Stimulated activated CD4-positive, alpha-beta T cell treated with anti-CD3 and anti-CD28 coated beads, Interleukin-4, amount 100 ng/mL, for 1 hour (primary cell): ENCODE measurements around the gene TAOK3.
"Not testable (repeated sequence)": the region's sequence is repeated elsewhere in the genome, so short reads cannot be mapped to it uniquely, and the experiment has no call there.

Source experiments
- DNase-seq: peaks from one replicate; pipeline ENCODE4 v3.0.0-alpha.2; 2020

TAOK3 gene

DNA sequence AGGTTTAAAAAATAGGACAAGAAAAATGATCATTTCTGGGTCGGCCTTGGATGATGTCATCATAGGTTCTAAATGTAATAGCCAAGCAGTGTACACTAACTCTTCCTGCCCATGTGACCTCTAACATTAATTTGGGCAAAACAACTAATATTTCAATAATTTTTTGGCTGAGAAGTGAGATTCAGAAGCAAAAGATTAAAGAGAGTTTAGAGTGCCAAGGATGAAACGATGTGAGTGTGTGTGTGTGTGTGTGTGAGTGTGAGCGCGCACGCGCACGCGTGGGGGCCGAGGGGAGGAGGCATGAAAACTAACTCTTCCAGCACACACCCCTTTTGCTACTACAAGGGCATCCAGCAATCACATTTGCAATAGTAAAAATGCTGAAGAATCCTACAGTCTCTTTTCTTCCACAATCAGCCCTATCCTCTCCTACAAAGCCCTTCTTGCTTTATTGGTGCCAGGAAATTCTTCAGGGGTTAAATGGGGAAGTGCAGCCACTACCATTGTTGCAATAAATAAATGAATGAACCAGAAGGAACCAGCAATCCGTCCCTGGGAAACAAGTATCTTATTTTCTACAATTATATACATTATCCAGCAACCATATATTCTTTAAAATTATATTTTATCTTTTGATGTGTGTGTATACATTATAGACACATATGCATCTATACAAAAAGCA, 183.9 kb downstream of the TAOK3 start:
- DNase-seq, result no peak

DNA sequence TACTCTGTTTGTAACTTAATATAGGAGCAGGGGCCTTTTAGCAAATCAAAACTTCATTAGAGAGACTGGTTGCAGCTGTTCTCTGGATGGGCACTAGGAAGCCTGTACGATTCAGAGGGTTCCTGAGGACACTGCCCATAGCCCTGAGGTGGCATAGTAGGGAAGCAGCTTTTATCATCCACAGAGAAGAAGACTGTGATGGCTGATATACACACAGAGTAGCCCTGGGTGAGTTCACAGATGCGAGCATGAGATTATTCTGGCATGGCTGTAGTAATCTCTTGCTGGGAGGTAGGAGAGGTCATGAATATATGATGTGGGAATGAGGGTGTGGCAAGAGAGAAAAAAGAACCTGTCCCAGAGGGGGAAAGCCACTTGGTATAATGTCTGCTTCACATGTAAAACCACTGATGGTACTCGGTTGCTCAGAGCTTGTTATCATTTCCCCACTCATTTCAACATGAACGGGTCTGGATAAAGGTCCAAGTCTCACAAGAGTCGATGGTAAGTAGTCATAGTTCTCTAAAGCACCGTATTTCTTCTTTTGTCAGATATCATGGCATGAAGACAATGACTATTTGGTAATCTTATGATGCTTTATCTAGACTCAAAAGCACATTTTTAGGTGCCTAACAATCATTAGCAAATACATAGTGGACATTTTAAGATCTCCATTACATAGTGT, 184.8 kb downstream of the TAOK3 start:
- no peak for DNase-seq

DNA sequence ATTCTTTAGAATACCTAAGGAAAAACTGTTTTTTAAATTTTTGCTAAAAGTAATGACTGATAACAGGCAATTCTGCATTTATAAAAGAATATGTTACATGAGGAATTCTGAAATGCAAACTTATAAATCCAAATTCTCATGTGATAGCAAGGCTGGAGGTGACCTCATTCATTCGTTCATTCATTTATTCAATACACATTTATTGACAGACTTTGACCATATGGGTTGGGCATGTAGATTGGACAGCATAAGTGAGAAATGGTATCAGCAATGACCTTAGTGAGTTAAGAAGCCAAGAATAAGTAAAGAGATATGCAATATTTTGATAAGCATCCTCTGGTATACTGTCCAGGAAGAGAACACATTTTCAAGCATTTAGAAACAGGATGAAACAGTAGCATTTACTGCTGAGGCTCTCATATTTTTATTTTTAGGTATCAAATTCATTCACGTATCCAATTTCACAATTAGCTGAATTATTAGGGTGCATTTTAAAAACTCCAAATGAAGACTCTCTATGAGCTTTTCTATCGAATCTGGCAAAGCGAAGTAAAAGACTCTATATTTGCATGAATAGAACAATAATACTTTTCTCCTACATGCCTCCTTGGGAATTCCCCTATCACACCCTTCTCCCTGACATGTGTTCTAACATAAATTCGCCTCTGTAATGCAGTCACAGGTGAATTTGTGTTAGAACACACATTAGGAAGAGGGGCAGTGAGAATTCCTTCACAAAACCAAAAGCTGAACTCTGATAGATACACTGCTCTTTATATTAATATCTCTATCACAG, 186.9 kb downstream of the TAOK3 start:
- DNase-seq, result no peak

- DNase-seq, result no peak
Measured at GRCh38 chr12:118183711-118184110, 189.0 kb downstream of the TAOK3 start.

DNA sequence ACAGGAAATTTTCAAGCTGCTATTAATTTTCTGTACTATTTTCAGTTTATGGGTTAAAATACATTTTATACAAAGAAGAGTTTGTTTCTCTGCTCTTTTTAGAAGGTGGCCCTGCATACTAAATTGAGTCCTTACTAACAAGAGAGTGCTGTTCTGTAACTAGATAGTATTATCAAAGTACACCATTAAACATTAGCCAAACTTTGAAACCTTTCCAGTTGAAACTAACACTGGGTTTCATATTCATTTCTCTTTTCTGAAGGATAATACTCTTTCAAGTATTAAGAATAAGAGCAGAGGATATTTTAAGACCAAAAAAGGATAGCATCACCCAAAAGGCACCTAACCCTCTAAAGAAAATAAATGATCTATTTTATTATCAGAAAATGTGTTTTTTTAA, 189.6 kb downstream of the TAOK3 start:
- DNase-seq, result no peak

DNA sequence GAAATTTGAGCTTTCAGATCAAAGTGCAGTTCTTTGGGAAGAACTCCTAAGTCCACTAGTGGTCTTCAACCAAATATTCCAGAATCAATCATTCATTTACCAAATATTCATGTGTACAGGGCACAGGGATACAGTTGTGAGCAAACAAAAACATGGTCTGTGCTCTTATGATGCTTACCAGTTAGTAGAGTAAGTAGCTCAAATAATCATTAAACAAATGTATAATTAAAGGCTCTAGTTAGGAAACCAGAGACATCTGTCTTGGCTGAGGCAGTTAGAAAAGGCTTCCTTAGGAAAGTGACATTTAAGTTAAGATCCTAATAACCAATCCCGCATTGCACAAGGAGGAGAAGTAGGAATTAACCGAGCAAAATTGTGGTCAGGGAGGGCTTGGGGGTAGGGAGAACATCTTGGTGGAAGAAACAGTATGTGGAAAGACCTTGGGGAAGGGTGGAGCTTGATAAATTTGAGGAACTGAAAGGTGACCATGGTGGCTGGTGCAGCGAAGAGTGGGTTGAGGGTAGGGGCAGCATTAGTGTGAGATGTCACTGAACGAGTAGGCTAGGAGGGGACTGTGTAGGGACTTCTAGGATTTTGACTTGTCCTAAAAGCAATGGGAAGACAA, 196.8 kb downstream of the TAOK3 start:
- DNase-seq, result no peak

- DNase-seq, result no peak
Measured at GRCh38 chr12:118166946-118167345, 205.8 kb downstream of the TAOK3 start.

- no peak for DNase-seq
Measured at GRCh38 chr12:118164798-118165486, 207.8 kb downstream of the TAOK3 start.

GRCh38 chr12:118160536-118160935, 212.2 kb downstream of the TAOK3 start:
- DNase-seq, result no peak

- no peak for DNase-seq
Measured at GRCh38 chr12:118151755-118152154, 221.0 kb downstream of the TAOK3 start.

GRCh38 chr12:118150625-118151024, 222.1 kb downstream of the TAOK3 start:
- no peak for DNase-seq

DNA sequence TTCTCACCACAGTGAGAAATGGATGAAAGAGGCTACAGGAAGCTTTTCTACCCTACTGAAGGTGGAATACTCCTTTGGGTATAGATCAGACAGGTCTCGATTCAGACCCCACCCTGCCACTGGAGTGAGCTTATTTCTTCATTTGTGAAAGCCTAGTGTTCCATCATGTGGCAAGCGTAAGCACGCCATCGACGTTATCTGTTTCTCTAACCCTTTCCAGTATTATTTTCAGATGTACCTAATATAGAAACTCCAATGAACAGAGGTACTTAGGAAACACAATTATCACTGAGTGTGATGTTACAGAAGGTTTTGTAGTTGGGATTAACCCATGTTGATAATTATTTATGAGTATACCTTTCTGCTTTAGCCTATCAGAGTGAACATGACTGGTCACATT, 224.4 kb downstream of the TAOK3 start:
- DNase-seq, result no peak

GRCh38 chr12:118145798-118146156, 226.9 kb downstream of the TAOK3 start:
- DNase-seq, result no peak

DNA sequence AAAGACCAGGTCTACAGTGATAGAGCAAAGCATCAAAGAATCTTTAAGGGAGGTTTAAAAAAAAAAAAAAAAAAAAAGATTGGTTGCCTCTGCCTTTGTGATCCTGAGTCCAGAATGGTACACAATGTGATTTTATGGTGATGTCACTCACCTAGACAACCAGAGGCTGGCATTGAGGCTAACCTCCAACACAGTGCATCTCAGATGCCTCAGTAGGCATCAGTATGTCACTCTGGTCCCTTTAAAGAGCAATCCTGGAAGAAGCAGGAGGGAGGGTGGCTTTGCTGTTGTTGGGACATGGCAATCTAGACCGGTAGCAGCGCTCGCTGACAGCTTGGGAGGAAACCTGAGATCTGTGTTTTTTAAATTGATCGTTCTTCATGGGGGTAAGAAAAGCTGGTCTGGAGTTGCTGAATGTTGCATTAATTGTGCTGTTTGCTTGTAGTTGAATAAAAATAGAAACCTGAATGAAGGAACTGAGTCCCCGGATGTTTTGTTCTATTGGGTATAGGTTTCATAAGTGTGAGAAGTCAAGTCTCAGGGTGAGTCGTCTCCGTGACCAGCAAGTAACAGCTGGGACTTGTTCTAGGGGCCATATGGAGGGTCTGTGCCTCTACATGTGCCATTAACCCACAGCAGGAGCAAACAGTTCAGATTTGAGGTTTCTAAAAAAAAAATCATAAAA, 227.5 kb downstream of the TAOK3 start:
- DNase-seq, result no peak

GRCh38 chr12:118144499-118144898, 228.2 kb downstream of the TAOK3 start:
- DNase-seq, result no peak

DNA sequence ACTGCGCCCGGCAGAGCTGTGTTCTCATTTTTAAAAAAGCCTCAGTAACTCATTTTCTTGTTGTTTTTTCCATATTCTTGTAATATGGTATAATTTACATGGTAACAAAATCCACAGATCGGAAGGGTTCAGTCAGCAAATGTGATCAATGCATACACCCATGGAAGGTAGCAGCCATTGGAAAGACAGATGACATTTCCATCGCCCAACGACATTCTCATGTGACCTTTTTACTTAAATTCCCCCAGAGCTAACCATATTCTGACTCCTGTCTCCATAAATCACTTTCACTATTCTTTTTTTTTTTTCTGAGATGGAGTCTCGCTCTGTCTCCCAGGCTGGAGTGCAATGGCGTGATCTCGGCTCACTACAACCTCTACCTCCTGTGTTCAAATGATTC, 231.9 kb downstream of the TAOK3 start:
- DNase-seq, result no peak

GRCh38 chr12:118137148-118137678, 235.5 kb downstream of the TAOK3 start:
- DNase-seq, result no peak

GRCh38 chr12:118136559-118137003, 236.1 kb downstream of the TAOK3 start:
- peak; percentile 43 for DNase-seq

- DNase-seq, result peak; percentile 95
Measured at GRCh38 chr12:118135788-118136558, 236.7 kb downstream of the TAOK3 start, which contains the start of gene PEBP1. Gene PEBP1 (plus strand): TSS chr12:118136124. CDS start chr12:118136210, 86 bp downstream.

DNA sequence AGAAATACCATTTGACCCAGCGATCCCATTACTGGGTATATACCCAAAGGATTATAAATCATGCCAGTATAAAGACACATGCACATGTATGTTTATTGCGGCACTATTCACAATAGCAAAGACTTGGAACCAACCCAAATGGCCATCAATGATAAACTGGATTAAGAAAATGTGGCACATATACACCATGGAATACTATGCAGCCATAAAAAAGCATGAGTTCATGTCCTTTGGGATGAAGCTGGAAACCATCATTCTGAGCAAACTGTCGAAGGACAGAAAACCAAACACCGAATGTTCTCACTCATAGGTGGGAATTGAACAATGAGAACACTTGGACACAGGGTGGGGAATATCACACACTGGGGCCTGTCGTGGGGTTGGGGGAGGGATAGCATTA, 243.3 kb downstream of the TAOK3 start:
- not testable (repeated sequence) for DNase-seq

DNA sequence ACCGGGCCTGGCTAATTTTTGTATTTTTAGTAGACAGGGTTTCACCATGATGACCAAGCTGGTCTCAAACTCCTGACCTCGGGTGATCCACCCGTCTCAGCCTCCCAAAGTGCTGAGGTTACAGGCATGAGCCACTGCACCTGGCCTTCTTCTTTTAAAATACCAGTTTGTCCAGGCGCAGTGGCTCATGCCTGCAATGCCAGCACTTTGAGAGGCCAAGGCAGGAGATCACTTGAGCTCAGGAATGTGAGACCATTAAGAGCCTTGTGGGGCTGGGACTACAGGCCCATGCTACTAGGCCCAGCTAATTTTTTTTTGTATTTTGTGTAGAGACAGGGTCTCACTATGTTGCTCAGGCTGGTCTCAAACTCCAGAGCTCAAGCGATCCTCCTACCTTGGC, 244.8 kb downstream of the TAOK3 start:
- DNase-seq, result no peak
